Peyer's patch (tissue), 4 donors: ENCODE measurements around the gene GNG11. TPM values are rescaled to one million over a fixed set of nuclear protein-coding genes. Genes with fewer than 3 reads are reported as not detected.

ENCODE experiments used
- DNase-seq, 3 donors: peaks; one replicate each; pipeline ENCODE4 v3.0.0-alpha.2; 2017 to 2019
- H3K27ac ChIP-seq, 4 donors: fragments of 200-600 bp; sonication (generic); one replicate each; pipeline ENCODE4 v1.5.1; 2016 to 2019
- H3K27me3 ChIP-seq, 2 donors: fragments of 200-600 bp; sonication (generic); one replicate each; pipeline ENCODE4 v1.5.1; 2019
- H3K36me3 ChIP-seq, 3 donors: fragments of 200-600 bp; sonication (generic); one replicate each; pipeline ENCODE4 v1.5.1; 2016 to 2019
- H3K4me1 ChIP-seq, 4 donors: fragments of 200-600 bp; sonication (generic); one replicate each; pipeline ENCODE4 v1.5.1; 2016 to 2019
- H3K4me3 ChIP-seq, 4 donors: fragments of 200-600 bp; sonication (generic); 1 replicate in 3 of 4; 2 replicates in 1 of 4; pipeline ENCODE4 v1.5.1; 2016 to 2019; ENCODE audit warnings: mild to moderate bottlenecking in 1 of 4
- H3K9me3 ChIP-seq, 4 donors: fragments of 200-600 bp; sonication (generic); one replicate each; pipeline ENCODE4 v1.5.1; 2016 to 2019; ENCODE audit warnings: mild to moderate bottlenecking in 1 of 4
- POLR2A ChIP-seq, 2 donors: fragments of 450-650 bp; IDR thresholded peaks; one replicate each; pipeline ENCODE4 v1.5.1; 2017; ENCODE audit warnings: antibody characterized with exemption in 2 of 2, mild to moderate bottlenecking in 2 of 2, moderate library complexity in 2 of 2
- total RNA-seq, 4 donors: library from RNA; depleted of rRNA; stranded (reverse); fragments of >200 nt; gene quantifications; one replicate each; pipeline ENCODE4 v1.1.0, GENCODE V29; 2016
- TF ChIP-seq, protein P1 (sequence below), 6 experiments: fragments of 450-650 bp in 4 of 6; fragments of 200-600 bp in 2 of 6; sonication (generic) in 1 of 6; IDR thresholded peaks; one replicate each; pipeline ENCODE4 v1.5.1; 2017 to 2019; ENCODE audit warnings: antibody characterized with exemption in 6 of 6, mild to moderate bottlenecking in 3 of 6, moderate library complexity in 1 of 6

Gene GNG11
- total RNA-seq, 4 donors from 2014 or later = 2.9 to 32.2 (median 5.6) TPM

DNA sequence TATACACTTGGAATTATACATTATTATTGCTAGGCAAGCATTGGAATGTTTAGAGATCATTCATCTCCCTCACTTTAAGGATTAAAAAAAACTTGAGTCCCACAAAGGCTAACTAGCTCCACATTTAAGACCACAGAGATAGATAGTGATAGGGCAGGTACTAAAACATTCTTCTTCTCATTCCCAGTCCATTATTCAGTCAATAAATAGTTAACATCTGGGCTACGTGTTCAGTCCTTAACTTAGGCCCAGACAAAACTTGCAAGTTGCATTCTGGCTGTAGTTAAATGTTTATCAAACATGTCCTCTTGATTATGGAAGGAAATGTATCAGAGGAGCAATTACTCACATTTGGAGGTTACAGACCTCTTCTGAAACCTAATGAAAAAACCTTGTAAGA lies 2.4 kb downstream of the GNG11 start:
- TF ChIP-seq POLR2A (IDR thresholded peaks at IDR 0.05) = no peak
- TF ChIP-seq, protein P1, sequence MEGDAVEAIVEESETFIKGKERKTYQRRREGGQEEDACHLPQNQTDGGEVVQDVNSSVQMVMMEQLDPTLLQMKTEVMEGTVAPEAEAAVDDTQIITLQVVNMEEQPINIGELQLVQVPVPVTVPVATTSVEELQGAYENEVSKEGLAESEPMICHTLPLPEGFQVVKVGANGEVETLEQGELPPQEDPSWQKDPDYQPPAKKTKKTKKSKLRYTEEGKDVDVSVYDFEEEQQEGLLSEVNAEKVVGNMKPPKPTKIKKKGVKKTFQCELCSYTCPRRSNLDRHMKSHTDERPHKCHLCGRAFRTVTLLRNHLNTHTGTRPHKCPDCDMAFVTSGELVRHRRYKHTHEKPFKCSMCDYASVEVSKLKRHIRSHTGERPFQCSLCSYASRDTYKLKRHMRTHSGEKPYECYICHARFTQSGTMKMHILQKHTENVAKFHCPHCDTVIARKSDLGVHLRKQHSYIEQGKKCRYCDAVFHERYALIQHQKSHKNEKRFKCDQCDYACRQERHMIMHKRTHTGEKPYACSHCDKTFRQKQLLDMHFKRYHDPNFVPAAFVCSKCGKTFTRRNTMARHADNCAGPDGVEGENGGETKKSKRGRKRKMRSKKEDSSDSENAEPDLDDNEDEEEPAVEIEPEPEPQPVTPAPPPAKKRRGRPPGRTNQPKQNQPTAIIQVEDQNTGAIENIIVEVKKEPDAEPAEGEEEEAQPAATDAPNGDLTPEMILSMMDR (IDR thresholded peaks at IDR 0.05) = no peak
- no peaks in the 10 kb centered on the region for H3K27me3 ChIP-seq
- H3K4me3 ChIP-seq = peak overlapping the region in 2 of 4 donors; percentile 53 to 58
- no peak for DNase-seq
- H3K27ac ChIP-seq = peak overlapping the region in 1 of 4 donors; percentile 84
- H3K36me3 ChIP-seq = no peaks in the 10 kb centered on the region
- no peaks in the 10 kb centered on the region for H3K9me3 ChIP-seq
- H3K4me1 ChIP-seq = no peaks in the 10 kb centered on the region

DNA sequence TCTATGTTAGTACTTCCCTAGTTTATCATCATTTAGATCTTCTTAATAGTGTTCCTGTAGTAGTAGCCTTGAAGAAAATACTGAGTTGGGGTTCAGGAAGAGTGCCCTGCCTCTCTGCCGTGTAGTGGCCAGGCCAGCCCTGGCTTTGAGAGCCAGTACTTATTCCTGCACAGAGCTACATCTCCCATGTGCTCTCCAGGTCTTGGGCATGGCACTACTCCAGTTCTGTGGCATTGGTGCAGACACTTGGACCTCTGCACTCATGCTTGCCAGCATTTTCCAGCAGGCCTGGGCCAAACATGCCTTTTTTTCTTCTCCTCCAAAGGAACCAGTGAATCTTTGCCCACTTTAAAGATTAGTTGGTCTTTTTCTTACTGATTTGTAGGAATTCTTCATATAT lies 5.3 kb downstream of the GNG11 start:
- TF ChIP-seq POLR2A (IDR thresholded peaks at IDR 0.05) = no peak
- TF ChIP-seq, protein P1 (IDR thresholded peaks at IDR 0.05) = no peak

DNA sequence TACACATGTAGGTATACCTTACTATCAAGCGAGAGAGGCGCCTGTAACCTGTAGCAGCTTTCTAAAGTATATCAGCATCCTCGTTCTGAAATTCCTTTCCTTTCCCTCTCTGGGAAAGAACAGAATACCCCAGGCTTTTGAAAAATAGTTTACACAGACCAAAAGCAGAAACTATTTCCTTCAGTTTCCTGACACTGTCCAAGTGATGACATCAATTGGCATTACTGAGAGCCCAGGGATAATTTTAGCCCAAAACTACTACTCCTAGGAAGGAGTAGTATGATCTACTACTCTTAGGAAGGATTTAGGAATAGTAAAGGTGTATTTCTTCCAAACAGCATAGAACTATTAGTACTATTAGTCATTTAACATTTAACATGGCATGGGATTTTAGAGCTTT lies 6.0 kb downstream of the GNG11 start:
- no peaks in the 10 kb centered on the region for H3K36me3 ChIP-seq
- no peak overlapping the region for H3K27ac ChIP-seq
- no peaks in the 10 kb centered on the region for H3K4me1 ChIP-seq
- H3K9me3 ChIP-seq = no peaks in the 10 kb centered on the region
- no peak for TF ChIP-seq POLR2A (IDR thresholded peaks at IDR 0.05)
- TF ChIP-seq, protein P1 (IDR thresholded peaks at IDR 0.05) = no peak
- no peak for DNase-seq
- H3K4me3 ChIP-seq = no peak overlapping the region
- no peaks in the 10 kb centered on the region for H3K27me3 ChIP-seq

More for the DNA sequence above, 5.3 kb downstream of the GNG11 start:
- no peaks in the 10 kb centered on the region for H3K9me3 ChIP-seq
- no peaks in the 10 kb centered on the region for H3K36me3 ChIP-seq
- no peaks in the 10 kb centered on the region for H3K27me3 ChIP-seq
- no peak overlapping the region for H3K27ac ChIP-seq
- H3K4me3 ChIP-seq = no peak overlapping the region
- no peaks in the 10 kb centered on the region for H3K4me1 ChIP-seq
- no peak for DNase-seq

DNA sequence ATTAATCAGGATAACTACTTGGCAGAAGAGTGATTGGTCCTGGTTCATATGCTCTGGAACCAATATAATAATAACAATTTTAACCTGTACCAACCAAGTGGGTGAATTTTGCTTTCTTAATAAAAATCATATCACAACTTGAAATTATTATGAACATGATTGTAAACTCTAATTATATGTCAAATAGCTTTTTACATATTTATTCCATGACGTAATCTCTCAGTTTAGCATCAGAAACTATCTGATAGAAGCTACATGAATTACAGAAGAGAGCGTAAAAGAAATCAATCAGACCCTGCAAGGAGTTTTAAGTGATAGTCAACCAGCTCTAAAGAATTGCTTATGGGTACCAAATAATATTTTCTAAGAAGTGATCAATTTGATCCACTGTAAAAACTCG lies 10.1 kb downstream of the GNG11 start:
- H3K27me3 ChIP-seq = no peaks in the 10 kb centered on the region
- H3K36me3 ChIP-seq = no peaks in the 10 kb centered on the region
- H3K27ac ChIP-seq = no peak overlapping the region
- no peaks in the 10 kb centered on the region for H3K4me1 ChIP-seq
- no peak for TF ChIP-seq POLR2A (IDR thresholded peaks at IDR 0.05)
- TF ChIP-seq, protein P1 (IDR thresholded peaks at IDR 0.05) = no peak
- DNase-seq = no peak
- H3K4me3 ChIP-seq = no peak overlapping the region
- no peaks in the 10 kb centered on the region for H3K9me3 ChIP-seq

DNA sequence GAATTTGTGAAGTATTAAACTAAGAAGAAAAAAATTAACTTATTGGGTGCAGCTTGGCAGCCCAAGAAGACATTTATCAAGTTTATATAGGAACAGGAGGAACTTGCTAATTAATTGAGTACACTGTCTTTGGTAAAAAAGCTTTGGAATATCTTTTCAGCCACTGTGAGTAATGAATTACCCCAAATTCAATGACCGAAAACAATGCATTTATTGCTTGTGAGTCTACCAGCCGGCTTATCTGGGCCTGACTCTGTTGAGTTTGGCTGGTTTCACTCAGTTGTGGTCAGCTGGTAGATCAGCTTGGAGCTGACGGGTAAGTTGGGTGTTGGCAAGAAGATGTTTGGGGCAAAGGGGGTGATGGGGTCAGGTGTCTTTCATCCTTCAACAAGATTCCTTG lies 11.6 kb downstream of the GNG11 start:
- Histone ChIP-seq H3K9me3 (no peaks in the 10 kb centered on the region), H3K4me3 (no peak overlapping the region), H3K27me3 (no peaks in the 10 kb centered on the region), H3K36me3 (no peaks in the 10 kb centered on the region), H3K27ac (no peak overlapping the region), H3K4me1 (no peaks in the 10 kb centered on the region)
- no peak for DNase-seq
- TF ChIP-seq, protein P1 (IDR thresholded peaks at IDR 0.05) = no peak
- TF ChIP-seq POLR2A (IDR thresholded peaks at IDR 0.05) = no peak

DNA sequence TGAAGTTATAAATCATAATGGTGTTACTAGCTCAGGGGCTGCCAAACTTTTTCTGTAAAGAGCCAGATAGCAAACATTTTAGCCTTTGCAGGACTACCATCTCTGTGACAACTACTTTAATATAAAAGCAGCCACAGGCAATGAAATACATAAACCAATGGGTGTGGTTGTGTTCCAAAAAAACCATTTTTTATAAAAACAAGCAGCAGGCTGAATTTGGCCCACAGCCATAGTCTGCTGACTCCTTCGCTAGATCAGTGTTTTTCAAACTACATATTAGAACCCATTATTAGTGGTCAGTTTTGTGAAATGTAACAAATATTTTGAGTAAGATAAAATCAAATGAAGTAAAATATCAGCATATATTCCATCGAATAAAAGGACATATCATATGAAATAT lies 13.6 kb downstream of the GNG11 start:
- no peak for DNase-seq
- Histone ChIP-seq H3K4me3 (no peak overlapping the region), H3K36me3 (no peaks in the 10 kb centered on the region), H3K27ac (no peak overlapping the region), H3K9me3 (no peaks in the 10 kb centered on the region), H3K27me3 (no peaks in the 10 kb centered on the region), H3K4me1 (no peaks in the 10 kb centered on the region)
- TF ChIP-seq, protein P1 (IDR thresholded peaks at IDR 0.05) = no peak
- no peak for TF ChIP-seq POLR2A (IDR thresholded peaks at IDR 0.05)
